T-cell (primary cell): ENCODE data around the gene TRAPPC2. TPM values are rescaled to one million over a fixed set of nuclear protein-coding genes. Genes with fewer than 3 reads are reported as not detected.

ENCODE experiments used
- ATAC-seq, 4 experiments: fragments of 200-7000 bp in 3 of 4; fragments of 150-1000 bp in 1 of 4; cut with Tn5 transposase; replicated peaks in 1 of 4; 1 replicate in 3 of 4; 2 replicates in 1 of 4; pipeline ENCODE4 v1.10.0; 2021; ENCODE audit warnings: moderate library complexity in 3 of 4, mild to moderate bottlenecking in 2 of 4, moderate number of reproducible peaks in 1 of 4
- CTCF ChIA-PET, 2 donors: fragments of 300-600 bp; sonication (Branson Sonifier 250); formaldehyde crosslinking; loops; one replicate each; lab custom pipeline; 2022; ENCODE audit warnings: antibody characterized with exemption in 2 of 2; lab: Charles Lee
- POLR2A ChIA-PET, 2 donors: fragments of 300-600 bp; sonication (Branson Sonifier 250); formaldehyde crosslinking; loops; one replicate each; lab custom pipeline; 2022; ENCODE audit warnings: antibody characterized with exemption in 2 of 2; lab: Charles Lee
- DNase-seq, 35 experiments: peaks; one replicate each; pipeline versions ENCODE4 v3.0.0 to v3.0.0-alpha.2; 2013 to 2023
- H3K27ac ChIP-seq: one replicate; pipeline ENCODE4 v1.5.1; 2013; ENCODE audit warnings: low read length
- H3K27me3 ChIP-seq, 2 experiments: replicated peaks in 1 of 2; 1 replicate in 1 of 2; 2 replicates in 1 of 2; pipeline versions ENCODE4 v1.6.1 to v1.7.0; 2013; ENCODE audit warnings: low read length in 1 of 2, mixed read lengths in 1 of 2; ENCODE audit not compliant: control insufficient read depth in 2 of 2, insufficient read depth in 2 of 2; ENCODE audit errors: extremely low read depth in 1 of 2
- H3K36me3 ChIP-seq, 2 donors: 1 replicate in 1 of 2; 2 replicates in 1 of 2; pipeline versions ENCODE4 v1.6.1 to v1.7.0; 2013; ENCODE audit warnings: low read length in 1 of 2; ENCODE audit not compliant: control insufficient read depth in 2 of 2, insufficient read depth in 1 of 2; ENCODE audit errors: extremely low read depth in 1 of 2
- H3K4me1 ChIP-seq, 2 experiments: 1 replicate in 1 of 2; 2 replicates in 1 of 2; pipeline versions ENCODE4 v1.6.1 to v1.7.0; 2013; ENCODE audit warnings: low read length in 2 of 2, mixed read lengths in 1 of 2; ENCODE audit not compliant: insufficient read depth in 2 of 2, control insufficient read depth in 1 of 2; ENCODE audit errors: extremely low read depth in 1 of 2
- H3K4me3 ChIP-seq, 2 donors: 1 replicate in 1 of 2; 2 replicates in 1 of 2; pipeline versions ENCODE4 v1.5.1 to v1.7.0; 2013; ENCODE audit warnings: mild to moderate bottlenecking in 2 of 2, low read length in 1 of 2, moderate library complexity in 1 of 2; ENCODE audit not compliant: control insufficient read depth in 1 of 2; ENCODE audit errors: extremely low read depth in 1 of 2
- H3K9me3 ChIP-seq: 2 replicates; pipeline ENCODE4 v1.7.0; 2013
- H3K27ac Mint-ChIP-seq, 2 donors: one replicate each; pipeline ENCODE4 v1.8.0; 2020 to 2021; ENCODE audit warnings: mild to moderate bottlenecking in 2 of 2, mixed read lengths in 2 of 2
- H3K27me3 Mint-ChIP-seq, 2 donors: one replicate each; pipeline ENCODE4 v1.8.0; 2021 to 2022; ENCODE audit warnings: mixed read lengths in 2 of 2
- H3K36me3 Mint-ChIP-seq: one replicate; pipeline ENCODE4 v1.8.0; 2021; ENCODE audit warnings: mixed read lengths
- H3K4me1 Mint-ChIP-seq, 3 donors: one replicate each; pipeline ENCODE4 v1.8.0; 2020 to 2022; ENCODE audit warnings: mixed read lengths in 3 of 3, mild to moderate bottlenecking in 1 of 3
- H3K4me3 Mint-ChIP-seq, 3 donors: one replicate each; pipeline ENCODE4 v1.8.0; 2020 to 2022; ENCODE audit warnings: mild to moderate bottlenecking in 3 of 3, mixed read lengths in 3 of 3, moderate library complexity in 3 of 3
- H3K9me3 Mint-ChIP-seq, 3 donors: one replicate each; pipeline ENCODE4 v1.8.0; 2020 to 2022; ENCODE audit warnings: mixed read lengths in 3 of 3
- WGBS: methylation state at CpG from one replicate; pipeline ENCODE4 v1.1.5; 2013; ENCODE audit warnings: missing lambda C conversion rate; ENCODE audit not compliant: insufficient coverage; 5-methylcytosine and 5-hydroxymethylcytosine counted together
- total RNA-seq, 35 experiments: library from RNA in 6 of 35; stranded (reverse) in 6 of 35; fragments of 120-200 nt in 1 of 35; gene quantifications; one replicate each; pipeline versions ENCODE4 v1.2.1 to v1.2.4 and lab custom pipeline; 2013 to 2026

The TRAPPC2 gene
- total RNA-seq, 5 donors from 2014 or later (not counting 1 experiment from before 2014, with no cell fraction given): 24.8 to 32.9 (median 29.7) TPM

GRCh38 chrX:13699183-13699826 lies 35.1 kb downstream of the TRAPPC2 start:
- peak in 1 of 35 experiments; percentile 3 for DNase-seq
- CTCF ChIA-PET: interaction anchor here (0.7 to 3.7 kb wide), 4 partner anchors 11 to 193 kb away, joined by 3 to 17 read pairs (median 4); partner anchors contain the start of gene RAB9A (in 1 of the 2)

GRCh38 chrX:13698432-13698831 lies 36.0 kb downstream of the TRAPPC2 start:
- Mint-ChIP-seq H3K27ac (peak overlapping the region; percentile 2 to 8), H3K36me3 (peaks cover 19% of the 10 kb centered on the region), H3K9me3 (no peaks in the 10 kb centered on the region), H3K4me1 (peaks cover 35 to 89% (median 67%) of the 10 kb centered on the region in 3 donors), H3K4me3 (no peak overlapping the region), H3K27me3 (peaks cover 0 to 8% of the 10 kb centered on the region in 2 donors)
- Histone ChIP-seq H3K4me1 (peaks cover 0 to 32% of the 10 kb centered on the region in 2 experiments), H3K36me3 (peaks cover 0 to 2% of the 10 kb centered on the region in 2 donors), H3K27me3 (no peaks in the 10 kb centered on the region), H3K27ac (no peak overlapping the region), H3K4me3 (no peak overlapping the region), H3K9me3 (no peaks in the 10 kb centered on the region)
- ATAC-seq (no peak), DNase-seq (no peak)
- ChIA-PET CTCF (interaction anchor here (0.7 to 3.7 kb wide), 3 partner anchors 12 to 354 kb away, joined by 3 to 17 read pairs (median 4); no protein-coding TSS in a partner anchor), POLR2A (interaction anchor here in 1 of 2 donors (0.7 kb wide), 1 partner anchor 789 kb away, joined by 5 read pairs; no protein-coding TSS in a partner anchor)
- no CpG with 5 or more reads among the region's 1 CpG for WGBS

More at GRCh38 chrX:13699183-13699826, 35.1 kb downstream of the TRAPPC2 start:
- POLR2A ChIA-PET: no interaction called here
- Histone ChIP-seq H3K27me3 (no peaks in the 10 kb centered on the region), H3K9me3 (no peaks in the 10 kb centered on the region), H3K4me3 (no peak overlapping the region), H3K27ac (no peak overlapping the region), H3K36me3 (peaks cover 0 to 2% of the 10 kb centered on the region in 2 donors), H3K4me1 (peaks cover 0 to 32% of the 10 kb centered on the region in 2 experiments)
- ATAC-seq: no peak
- WGBS: 80% methylated on average over 2 of the region's 7 CpGs
- H3K27me3 Mint-ChIP-seq: peaks cover 0 to 8% of the 10 kb centered on the region in 2 donors
- H3K4me3 Mint-ChIP-seq: no peak overlapping the region
- H3K36me3 Mint-ChIP-seq: peaks cover 19% of the 10 kb centered on the region
- peaks cover 36 to 88% (median 67%) of the 10 kb centered on the region in 3 donors for H3K4me1 Mint-ChIP-seq
- H3K9me3 Mint-ChIP-seq: no peaks in the 10 kb centered on the region
- H3K27ac Mint-ChIP-seq: no peak overlapping the region

DNA sequence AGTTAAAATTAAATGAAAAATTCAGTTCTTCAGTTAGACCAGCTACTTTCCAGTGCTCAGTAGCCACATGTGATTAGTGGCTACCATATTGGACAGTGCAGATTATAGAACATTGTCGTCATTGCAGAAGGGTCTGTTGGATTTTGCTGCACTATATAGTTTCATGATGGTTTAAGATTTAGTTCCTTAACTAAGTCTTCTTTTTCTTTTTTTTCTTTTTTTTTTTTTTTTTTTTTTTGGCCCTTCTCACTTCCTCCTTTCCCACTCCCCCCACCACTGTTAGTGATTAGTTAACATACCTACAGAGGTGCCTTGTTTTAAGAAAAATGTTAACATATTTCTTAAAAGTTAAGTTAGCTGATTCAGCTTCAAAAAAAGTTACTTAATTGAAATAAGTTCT lies 36.4 kb downstream of the TRAPPC2 start:
- Mint-ChIP-seq H3K9me3 (no peaks in the 10 kb centered on the region), H3K36me3 (peaks cover 19% of the 10 kb centered on the region), H3K27ac (no peak overlapping the region), H3K4me1 (peaks cover 39 to 90% (median 68%) of the 10 kb centered on the region in 3 donors), H3K27me3 (peaks cover 0 to 13% of the 10 kb centered on the region in 2 donors), H3K4me3 (no peak overlapping the region)
- POLR2A ChIA-PET: interaction anchor here in 1 of 2 donors (0.7 kb wide), 2 partner anchors 9 to 36 kb away, joined by 3 read pairs; partner anchors contain the start of genes OFD1, RAB9A and TRAPPC2
- Histone ChIP-seq H3K36me3 (peaks cover 0 to 2% of the 10 kb centered on the region in 2 donors), H3K27me3 (no peaks in the 10 kb centered on the region), H3K9me3 (no peaks in the 10 kb centered on the region), H3K4me1 (peaks cover 0 to 36% of the 10 kb centered on the region in 2 experiments), H3K4me3 (no peak overlapping the region), H3K27ac (no peak overlapping the region)
- ATAC-seq: no peak
- WGBS: no CpG with 5 or more reads among the region's 1 CpG
- DNase-seq: no peak
- CTCF ChIA-PET: interaction anchor here (0.5 to 3.7 kb wide), 3 partner anchors 11 to 300 kb away, joined by 3 to 17 read pairs (median 3); no protein-coding TSS in a partner anchor

DNA sequence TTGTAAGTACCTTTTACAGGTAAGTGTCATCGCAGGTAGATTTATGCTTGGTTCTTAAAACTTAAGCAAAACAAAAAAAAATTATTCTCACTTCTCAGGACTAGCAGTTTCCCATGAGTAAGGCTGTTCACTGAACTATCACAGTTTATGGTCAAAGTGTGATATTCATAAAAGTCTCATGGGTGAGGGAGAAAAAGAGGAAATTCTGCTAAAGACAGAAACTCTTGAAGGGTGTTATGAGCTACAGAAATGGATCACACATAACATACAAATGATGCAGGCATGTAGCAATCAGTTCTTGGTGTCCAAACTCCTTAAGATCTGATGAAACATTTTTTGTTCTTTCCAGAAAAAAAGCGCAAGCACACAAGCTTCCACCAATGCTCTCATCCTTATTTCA lies 37.0 kb downstream of the TRAPPC2 start:
- peaks cover 0 to 1% of the 10 kb centered on the region in 2 donors for H3K36me3 ChIP-seq
- WGBS: no CpG with 5 or more reads among the region's 2 CpGs
- H3K4me3 Mint-ChIP-seq: no peak overlapping the region
- peak overlapping the region in 1 of 2 donors; percentile 73 for H3K27ac Mint-ChIP-seq
- DNase-seq (peak in 1 of 35 experiments; percentile 31), ATAC-seq (peak in 2 of 4 experiments; percentile 31 to 38)
- H3K4me1 ChIP-seq: peaks cover 0 to 35% of the 10 kb centered on the region in 2 experiments
- H3K27me3 Mint-ChIP-seq: peaks cover 0 to 18% of the 10 kb centered on the region in 2 donors
- POLR2A ChIA-PET: interaction anchor here in 1 of 2 donors (0.6 to 0.8 kb wide), 4 partner anchors 9 to 109 kb away, joined by 3 to 4 read pairs (median 3); partner anchors contain the start of genes OFD1, RAB9A and TRAPPC2
- H3K9me3 Mint-ChIP-seq: no peaks in the 10 kb centered on the region
- CTCF ChIA-PET: interaction anchor here (0.5 to 3.7 kb wide), 3 partner anchors 11 to 301 kb away, joined by 3 to 17 read pairs (median 3); no protein-coding TSS in a partner anchor
- H3K4me3 ChIP-seq: no peak overlapping the region
- peaks cover 43 to 90% (median 69%) of the 10 kb centered on the region in 3 donors for H3K4me1 Mint-ChIP-seq
- peaks cover 19% of the 10 kb centered on the region for H3K36me3 Mint-ChIP-seq
- H3K27me3 ChIP-seq: no peaks in the 10 kb centered on the region
- H3K27ac ChIP-seq: no peak overlapping the region
- no peaks in the 10 kb centered on the region for H3K9me3 ChIP-seq

DNA sequence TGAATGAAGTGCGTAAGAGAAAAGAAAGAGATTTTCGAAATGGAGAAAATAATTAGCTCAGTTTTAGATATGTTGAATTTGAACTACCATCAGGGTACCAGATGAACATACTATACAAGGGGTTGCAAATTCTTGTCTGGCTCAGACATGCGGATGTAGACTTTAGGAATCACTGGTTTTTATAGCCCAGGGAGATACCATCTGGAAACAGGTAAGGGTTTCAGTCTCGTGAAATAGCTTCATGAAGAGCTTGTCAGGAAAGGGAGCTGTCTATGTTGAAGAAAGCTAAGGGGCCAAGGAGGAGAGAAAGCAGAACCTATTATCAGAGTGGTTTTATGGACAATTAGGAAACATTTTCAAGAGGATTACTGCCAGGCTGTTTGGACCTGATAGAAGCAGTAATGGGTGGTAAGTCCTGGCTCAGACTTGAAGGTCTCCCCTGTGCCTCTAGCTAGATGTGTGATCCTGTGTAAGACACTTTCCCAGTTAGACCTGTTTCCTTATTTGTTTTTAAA lies 38.8 kb downstream of the TRAPPC2 start:
- Mint-ChIP-seq H3K4me3 (no peak overlapping the region), H3K36me3 (peaks cover 12% of the 10 kb centered on the region), H3K27ac (peak overlapping the region in 1 of 2 donors; percentile 25), H3K27me3 (peaks cover 0 to 18% of the 10 kb centered on the region in 2 donors), H3K9me3 (no peaks in the 10 kb centered on the region), H3K4me1 (peaks cover 42 to 86% (median 68%) of the 10 kb centered on the region in 3 donors)
- ChIA-PET CTCF (interaction anchor here (0.6 to 3.7 kb wide), 3 partner anchors 9 to 207 kb away, joined by 3 to 17 read pairs (median 3); no protein-coding TSS in a partner anchor), POLR2A (interaction anchor here (0.6 to 0.7 kb wide), 3 partner anchors 330 to 596 kb away, joined by 3 to 8 read pairs (median 4); no protein-coding TSS in a partner anchor)
- WGBS: no CpG with 5 or more reads among the region's 4 CpGs
- DNase-seq: no peak
- no peak for ATAC-seq
- Histone ChIP-seq H3K36me3 (no peaks in the 10 kb centered on the region), H3K27ac (no peak overlapping the region), H3K27me3 (no peaks in the 10 kb centered on the region), H3K4me1 (peaks cover 0 to 39% of the 10 kb centered on the region in 2 experiments), H3K9me3 (no peaks in the 10 kb centered on the region), H3K4me3 (no peak overlapping the region)

- Histone ChIP-seq H3K27me3 (no peaks in the 10 kb centered on the region), H3K27ac (peak overlapping the region; percentile 18), H3K4me1 (peaks cover 4 to 37% of the 10 kb centered on the region in 2 experiments), H3K4me3 (no peak overlapping the region), H3K36me3 (no peaks in the 10 kb centered on the region), H3K9me3 (no peaks in the 10 kb centered on the region)
- POLR2A ChIA-PET: interaction anchor here in 1 of 2 donors (0.6 kb wide), 1 partner anchor 330 kb away, joined by 4 read pairs; no protein-coding TSS in a partner anchor
- CTCF ChIA-PET: interaction anchor here (0.6 to 1.3 kb wide), 3 partner anchors 42 to 669 kb away, joined by 3 to 5 read pairs (median 3); no protein-coding TSS in a partner anchor
- H3K27me3 Mint-ChIP-seq: peaks cover 0 to 18% of the 10 kb centered on the region in 2 donors
- H3K36me3 Mint-ChIP-seq: peaks cover 12% of the 10 kb centered on the region
- H3K4me3 Mint-ChIP-seq: peak overlapping the region in 1 of 3 donors; percentile 0
- no peak for DNase-seq
- H3K27ac Mint-ChIP-seq: peak overlapping the region in 1 of 2 donors; percentile 25
- no peaks in the 10 kb centered on the region for H3K9me3 Mint-ChIP-seq
- no peak for ATAC-seq
- 87% methylated on average over 4 of the region's 8 CpGs for WGBS
- peaks cover 49 to 85% (median 71%) of the 10 kb centered on the region in 3 donors for H3K4me1 Mint-ChIP-seq
These were observed 39.4 kb downstream of the TRAPPC2 start for GRCh38 chrX:13694983-13695382.
